NK-92 (cell line): ENCODE measurements around the gene DBET.
"Not testable (repeated sequence)": the region's sequence is repeated elsewhere in the genome, so short reads cannot be mapped to it uniquely, and the experiment has no call there.

Experiments used
- DNase-seq: peaks from one replicate; lab custom pipeline; 2025; ENCODE audit not compliant: unreplicated experiment; lab: John Stamatoyannopoulos, UW

DBET gene

DNA sequence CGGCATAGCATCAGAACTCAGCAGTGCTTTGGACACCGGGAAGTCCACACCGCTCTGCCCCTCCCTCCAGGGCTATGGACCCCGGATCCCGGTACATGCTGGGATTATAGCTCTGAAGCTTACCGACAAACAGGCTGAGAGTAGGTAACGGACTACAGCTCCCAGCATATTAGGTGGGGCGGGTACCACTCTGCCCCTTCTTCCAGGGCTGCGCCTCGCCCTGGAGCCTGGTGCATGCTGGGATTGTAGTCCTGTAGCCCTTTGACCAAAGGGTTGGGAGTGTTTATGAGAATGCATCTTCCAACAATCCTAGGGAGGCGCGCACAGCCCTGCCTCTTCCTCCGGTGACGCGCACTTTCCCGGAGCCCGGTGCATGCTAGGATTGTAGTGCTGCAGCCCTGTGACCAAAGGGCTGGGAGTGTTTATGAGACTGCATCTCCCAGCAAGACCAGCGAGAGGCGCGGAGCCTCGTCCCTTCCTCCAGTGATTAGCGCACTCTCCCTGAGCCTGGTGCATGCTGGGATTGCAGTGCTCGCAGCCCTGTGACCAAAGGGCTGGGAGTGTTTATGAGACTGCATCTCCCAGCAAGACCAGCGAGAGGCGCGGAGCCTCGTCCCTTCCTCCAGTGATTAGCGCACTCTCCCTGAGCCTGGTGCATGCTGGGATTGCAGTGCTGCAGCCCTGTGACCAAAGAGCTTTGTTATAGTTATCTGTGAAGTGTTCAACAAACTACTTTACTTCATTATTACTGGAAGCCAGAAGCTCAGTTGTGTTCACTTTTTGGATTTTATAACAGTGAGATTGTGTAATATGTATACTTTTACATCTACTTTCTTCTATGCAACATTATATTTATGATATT is 14.7 kb upstream of the DBET start:
- not testable (repeated sequence) for DNase-seq

DNA sequence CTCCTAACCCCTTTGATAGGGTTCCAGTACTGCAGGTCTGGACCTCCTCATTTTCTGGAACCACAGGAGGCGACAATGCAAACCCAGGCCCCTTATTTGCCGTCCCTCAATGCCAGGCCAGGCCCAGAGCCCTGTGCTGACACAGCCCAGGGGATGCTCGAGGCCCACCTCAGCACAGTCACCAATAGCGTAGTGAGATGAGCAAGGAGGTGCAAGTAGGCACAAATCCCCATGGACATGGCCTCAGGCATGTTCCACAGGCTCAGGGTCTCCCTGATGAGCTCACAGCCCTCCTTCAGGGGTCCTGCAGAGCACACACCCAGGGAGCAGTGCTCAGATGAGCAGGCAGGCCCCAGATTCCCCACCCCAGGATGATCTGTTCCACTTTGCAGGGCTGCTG is 5.3 kb upstream of the DBET start:
- not testable (repeated sequence) for DNase-seq

DNA sequence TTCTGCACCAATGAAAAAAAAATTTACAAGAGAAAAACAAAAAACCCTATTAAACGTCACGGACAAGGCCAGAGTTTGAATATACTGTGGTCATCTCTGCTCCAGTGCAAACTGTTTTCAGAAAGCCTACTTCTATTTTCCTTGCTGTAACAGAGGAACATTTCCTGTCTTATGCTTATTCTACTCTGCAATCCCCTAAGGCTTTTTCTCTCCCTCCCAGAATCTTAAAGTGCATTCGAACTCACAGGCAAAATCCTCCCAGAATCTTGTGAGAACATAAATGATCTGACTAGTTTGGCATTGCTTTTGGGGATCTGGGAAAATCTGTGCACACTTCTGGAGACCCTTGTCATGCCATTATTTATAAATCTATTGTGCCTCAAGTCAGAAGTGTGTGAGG is 503 bp downstream of the DBET start:
- DNase-seq, result not testable (repeated sequence)

DNA sequence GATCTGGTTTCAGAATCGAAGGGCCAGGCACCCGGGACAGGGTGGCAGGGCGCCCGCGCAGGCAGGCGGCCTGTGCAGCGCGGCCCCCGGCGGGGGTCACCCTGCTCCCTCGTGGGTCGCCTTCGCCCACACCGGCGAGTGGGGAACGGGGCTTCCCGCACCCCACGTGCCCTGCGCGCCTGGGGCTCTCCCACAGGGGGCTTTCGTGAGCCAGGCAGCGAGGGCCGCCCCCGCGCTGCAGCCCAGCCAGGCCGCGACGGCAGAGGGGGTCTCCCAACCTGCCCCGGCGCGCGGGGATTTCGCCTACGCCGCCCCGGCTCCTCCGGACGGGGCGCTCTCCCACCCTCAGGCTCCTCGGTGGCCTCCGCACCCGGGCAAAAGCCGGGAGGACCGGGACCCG is 4.0 kb downstream of the DBET start:
- DNase-seq, result not testable (repeated sequence)

DNA sequence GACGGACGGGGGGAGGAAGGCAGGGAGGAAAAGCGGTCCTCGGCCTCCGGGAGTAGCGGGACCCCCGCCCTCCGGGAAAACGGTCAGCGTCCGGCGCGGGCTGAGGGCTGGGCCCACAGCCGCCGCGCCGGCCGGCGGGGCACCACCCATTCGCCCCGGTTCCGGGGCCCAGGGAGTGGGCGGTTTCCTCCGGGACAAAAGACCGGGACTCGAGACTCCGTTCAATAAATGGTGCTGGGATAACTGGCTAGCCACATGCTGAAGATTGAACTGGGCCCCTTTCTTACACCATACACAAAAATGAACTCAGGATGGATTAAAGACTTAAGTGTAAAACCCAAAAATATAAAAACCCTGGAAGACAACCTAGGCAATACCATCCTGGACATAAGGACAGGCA is 28.8 kb downstream of the DBET start:
- DNase-seq, result not testable (repeated sequence)

DNA sequence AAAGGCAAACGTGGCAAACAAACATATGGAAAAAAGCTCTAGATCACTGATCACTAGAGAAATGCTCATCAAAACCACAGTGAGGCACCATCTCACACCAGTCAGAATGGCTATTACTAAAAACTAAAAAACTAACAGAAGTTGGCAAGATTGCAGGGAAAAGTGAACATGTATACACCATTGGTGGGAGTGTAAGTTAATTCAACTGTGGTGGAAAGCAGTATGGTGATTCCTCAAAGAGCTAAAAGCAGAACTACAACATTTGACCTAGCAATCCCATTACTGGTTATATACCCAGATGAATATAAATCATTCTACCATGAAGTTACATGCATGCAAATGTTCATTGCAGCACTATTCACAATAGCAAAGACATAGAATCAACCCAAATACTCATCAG is 29.7 kb downstream of the DBET start:
- DNase-seq, result not testable (repeated sequence)

DNA sequence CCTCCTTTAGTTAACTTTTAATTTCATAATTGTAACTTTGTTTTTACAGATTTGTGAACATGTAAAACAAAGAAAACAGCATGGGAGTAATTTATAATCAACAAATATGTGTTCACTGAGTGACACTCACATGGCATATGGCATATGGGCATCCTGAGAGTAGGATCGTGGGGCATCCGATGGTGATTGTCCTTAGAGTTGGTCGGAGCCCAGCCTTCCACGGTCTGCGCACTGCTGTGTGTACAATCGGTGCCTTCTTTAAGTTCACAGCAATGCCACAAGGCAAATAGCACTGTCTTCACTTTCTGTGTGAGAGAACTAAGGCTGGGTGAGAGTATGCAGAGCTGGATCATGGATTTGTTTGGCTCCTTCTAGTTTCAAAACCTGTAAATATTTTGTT is 31.0 kb downstream of the DBET start:
- DNase-seq, result not testable (repeated sequence)

DNA sequence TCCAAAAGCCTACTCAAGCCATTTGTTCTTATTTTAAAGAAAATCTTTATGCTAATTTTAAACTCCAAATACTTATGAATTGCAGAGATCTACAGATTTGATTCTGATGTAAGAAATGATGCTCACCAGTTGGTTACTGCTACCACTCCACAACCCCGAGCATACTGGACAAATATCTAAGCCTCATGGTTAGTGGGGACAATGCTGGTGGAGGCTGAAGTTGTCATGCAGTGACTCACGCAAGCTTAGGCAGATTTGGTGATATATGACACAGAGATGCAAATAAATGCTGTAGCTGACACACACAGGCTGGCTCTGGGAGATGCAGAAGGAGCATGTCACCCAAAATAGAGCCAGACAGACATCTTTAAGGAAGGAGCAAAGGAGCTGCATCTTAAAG is 35.3 kb downstream of the DBET start:
- DNase-seq, result not testable (repeated sequence)

DNA sequence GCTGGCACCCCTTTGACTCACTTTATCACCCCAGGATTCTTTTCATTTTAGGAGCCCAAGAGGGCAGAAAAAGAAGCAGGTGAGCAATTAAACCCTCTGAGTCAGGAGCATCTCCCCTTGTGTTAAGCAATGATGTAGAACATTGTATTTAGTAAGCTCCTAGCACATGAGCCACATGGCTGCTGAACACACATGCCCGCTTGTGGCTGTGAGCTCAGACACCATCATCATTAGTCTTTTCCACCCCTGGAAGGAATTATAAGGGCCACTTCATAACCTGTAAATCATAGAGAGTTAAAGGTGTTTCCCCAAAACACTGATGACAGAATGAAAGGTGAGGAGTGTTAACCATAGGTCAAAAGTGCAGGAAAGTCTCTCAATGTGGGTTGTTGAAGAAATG is 37.2 kb downstream of the DBET start:
- DNase-seq, result not testable (repeated sequence)

DNA sequence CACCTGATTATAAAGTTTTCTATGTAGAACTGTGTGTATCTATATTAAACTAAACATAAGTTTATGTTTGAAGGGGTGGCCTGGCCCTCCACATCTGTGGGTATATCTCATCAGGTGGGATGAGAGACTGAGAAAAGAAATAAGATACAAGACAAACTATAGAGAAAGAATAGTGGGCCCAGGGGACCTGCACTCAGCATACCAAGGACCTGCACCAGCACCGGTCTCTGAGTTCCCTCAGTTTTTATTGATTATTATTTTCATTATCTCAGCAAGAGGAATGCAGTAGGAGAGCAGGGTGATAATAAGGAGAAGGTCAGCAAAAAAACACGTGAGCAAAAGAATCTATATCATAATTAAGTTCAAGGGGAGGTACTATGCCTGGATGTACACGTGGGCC is 41.9 kb downstream of the DBET start:
- not testable (repeated sequence) for DNase-seq

DNA sequence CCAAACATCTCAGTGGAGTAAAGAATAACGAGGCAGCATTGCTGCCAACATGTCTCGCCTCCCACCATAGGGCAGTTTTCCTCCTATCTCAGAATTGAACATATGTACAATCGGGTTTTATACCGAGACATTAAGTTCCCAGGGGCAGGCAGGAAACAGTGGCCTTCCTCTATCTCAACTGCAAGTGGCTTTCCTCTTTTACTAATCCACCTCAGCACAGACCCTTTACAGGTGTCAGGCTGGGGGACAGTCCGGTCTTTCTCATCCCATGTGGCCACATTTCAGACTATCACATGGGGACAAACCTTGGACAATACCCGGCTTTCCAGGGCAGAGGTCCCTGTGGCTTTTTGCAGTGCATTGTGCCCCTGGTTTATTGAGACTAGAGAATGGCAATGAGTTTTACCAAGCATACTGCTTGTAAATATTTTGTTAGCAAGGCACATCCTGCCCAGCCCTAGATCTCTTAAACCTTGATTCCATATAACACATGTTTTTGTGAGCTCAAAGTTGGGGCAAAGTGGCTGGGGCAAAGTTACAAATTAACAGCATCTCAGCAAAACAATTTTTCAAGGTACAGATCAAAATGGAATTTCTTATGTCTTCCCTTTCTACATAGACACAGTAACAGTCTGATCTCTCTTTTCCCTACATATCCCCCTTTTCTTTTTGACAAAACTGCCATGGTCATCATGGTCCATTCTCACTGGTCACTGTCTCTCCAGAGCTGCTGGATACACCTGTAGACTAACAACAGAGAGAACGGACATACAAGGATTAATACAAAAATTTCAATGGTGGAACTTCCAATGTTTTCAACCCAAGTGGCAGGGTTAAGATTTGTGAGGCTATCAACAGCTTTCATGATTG is 42.5 kb downstream of the DBET start:
- DNase-seq, result not testable (repeated sequence)

DNA sequence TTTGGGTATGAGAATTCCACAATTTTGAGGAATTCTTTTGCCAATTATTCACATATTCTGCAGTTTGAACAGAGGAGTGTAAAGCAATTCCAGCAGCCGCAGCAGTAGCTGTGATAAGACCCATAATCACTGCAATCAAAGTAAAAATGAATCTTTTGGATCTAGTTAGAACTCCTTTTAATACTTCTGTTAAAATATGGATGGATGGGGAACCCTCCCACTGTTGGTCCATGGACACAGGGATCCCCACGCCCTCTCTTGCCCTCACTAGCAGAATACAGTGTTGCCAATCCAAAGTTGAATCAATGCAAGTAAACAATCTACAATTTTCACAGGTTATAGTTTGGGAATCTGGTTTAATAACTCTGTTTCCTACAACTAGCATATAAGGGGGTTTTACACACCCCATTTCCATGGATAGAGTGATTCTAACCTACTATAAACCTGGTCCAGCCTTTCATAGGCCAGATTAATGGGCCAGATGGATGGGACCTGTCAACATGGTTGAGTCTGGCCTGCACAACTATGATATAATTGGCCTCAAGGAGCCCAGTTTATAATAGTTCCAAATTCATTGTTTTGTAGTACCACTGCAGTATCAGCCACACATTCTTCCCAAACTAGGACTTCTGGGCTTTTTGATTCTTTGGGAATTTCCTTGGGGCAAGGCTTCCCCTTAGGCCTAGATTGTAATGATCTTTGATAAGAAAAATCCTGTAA is 43.6 kb downstream of the DBET start:
- not testable (repeated sequence) for DNase-seq

DNA sequence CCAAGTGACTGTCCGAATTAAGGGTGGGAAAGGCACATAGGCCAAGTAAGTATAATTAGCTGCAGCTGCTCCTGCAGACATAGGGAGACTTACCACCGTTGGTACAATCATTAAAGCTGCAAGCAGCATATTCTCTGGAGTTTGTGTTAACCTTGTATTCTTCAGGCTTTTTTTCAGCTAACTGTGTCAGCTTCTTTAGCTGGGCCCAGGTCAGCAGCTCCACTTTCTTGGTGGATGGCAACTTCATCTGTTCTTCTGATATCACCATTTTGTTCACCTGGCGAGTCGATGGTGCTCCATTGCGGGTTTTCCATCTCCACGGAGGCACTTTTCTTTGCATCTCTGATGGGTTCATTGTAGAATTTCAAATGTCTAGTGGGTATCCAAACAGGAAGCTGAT is 44.5 kb downstream of the DBET start:
- DNase-seq, result not testable (repeated sequence)

DNA sequence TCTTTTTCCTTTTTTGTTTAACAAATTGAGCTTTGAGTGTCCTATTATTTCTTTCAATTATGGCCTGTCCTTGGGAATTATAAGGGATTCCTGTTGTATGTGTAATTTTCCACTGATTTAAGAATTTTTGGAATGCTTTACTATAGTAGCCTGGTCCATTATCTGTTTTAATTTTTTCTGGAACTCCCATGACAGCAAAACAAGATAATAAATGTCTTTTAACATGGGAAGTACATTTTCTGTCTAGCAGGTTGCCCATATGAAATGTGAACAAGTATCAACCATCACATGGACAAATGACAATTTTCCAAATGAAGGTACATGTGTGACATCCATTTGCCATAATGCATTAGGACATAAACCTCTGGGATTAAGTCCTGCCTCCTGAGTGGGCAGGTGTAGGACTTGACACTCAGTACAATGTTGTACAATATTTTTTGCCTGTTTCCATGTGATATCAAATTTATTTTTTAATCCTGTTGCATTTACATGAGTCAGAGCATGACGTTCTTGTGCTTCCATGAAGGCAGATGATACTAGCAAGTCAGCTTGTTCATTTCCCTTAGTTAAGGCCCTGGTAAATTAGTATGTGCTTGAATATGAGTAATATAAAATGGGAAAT is 45.2 kb downstream of the DBET start:
- DNase-seq, result not testable (repeated sequence)

DNA sequence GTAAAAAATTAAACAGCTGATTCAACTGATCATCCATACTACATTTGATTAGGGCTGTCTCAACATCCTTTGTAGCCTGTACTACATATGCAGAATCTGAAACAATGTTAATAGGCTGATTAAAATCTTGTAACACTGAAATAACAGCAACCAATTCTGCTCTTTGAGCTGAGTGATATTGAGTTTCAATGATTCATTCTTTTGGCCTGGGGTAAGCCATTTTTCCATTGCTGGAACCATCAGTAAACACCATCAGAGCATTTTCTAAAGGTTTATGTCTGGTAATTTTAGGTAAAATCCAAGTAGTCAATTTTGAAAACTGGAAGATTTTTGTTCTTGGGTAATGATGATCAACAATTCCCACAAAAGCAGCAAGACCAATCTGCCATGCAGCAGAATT is 45.7 kb downstream of the DBET start:
- not testable (repeated sequence) for DNase-seq

DNA sequence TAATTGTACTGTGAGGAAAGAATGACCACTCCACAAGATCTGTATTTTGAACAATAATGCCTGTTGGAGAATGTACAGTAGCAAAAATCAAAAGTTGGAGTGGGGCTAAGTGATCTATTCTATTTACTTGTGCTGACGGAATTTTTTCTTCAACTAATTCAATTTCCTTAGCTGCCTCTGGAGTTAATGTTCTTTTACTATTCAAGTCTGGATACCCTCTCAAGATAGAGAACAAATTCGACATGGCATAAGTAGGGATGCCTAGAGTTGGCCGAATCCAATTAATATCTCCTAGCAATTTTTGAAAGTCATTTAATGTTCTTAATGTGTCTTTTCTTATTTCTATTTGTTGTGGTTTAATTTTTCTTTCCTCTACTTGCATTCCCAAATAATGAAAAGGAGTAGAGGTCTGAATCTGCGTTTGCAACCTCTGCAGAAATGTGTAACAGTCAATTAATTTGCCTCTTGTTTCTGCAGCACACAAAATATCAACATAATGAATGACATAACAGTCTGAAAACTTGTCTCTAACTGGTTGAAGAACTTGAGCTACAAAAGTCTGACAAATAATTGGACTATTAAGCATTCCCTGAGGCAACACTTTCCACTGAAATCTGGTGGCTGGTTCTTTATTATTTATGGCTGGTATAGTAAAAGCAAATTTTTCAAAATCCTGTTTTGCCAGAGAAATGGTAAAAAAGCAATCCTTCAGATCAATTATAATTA is 46.4 kb downstream of the DBET start:
- DNase-seq, result not testable (repeated sequence)

DNA sequence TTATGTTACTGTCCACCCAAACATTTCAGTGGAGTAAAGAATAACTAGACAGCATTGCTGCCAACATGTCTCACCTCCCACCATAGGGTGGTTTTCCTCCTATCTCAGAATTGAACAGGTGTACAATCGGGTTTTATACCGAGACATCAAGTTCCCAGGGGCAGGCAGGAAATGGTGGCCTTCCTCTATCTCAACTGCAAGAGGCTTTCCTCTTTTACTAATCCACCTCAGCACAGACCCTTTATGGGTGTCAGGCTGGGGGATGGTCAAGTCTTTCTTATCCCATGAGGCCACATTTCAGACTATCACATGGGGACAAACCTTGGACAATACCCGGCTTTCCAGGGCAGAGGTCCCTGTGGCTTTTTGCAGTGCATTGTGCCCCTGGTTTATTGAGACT is 48.6 kb downstream of the DBET start:
- not testable (repeated sequence) for DNase-seq

DNA sequence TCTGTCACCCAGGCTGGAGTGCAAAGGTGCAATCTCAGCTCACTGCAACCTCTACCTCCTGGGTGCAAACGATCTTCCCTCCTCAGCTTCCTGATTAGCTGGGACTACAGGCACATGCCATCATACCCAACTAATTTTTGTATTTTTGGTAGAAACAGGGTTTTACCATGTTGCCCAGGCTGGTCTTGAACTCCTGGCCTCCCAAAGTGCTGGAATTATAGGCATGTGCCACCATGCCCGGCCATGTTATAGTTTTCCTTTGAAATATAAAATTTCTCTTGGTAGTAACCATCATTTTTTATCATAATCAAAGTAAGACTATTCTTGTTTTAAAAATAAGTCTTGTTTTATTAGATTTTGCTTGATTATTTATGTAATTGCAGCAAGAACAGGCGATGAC is 50.7 kb downstream of the DBET start:
- not testable (repeated sequence) for DNase-seq
